ENCODE measurements around the gene IL1RAPL2.
"Not testable (repeated sequence)": the region's sequence is repeated elsewhere in the genome, so short reads cannot be mapped to it uniquely, and the experiment has no call there.

Gene IL1RAPL2

GRCh38 chrX:104677517-104677916, 111.5 kb downstream of the IL1RAPL2 start:
- DNase-seq = not testable (repeated sequence)

- DNase-seq = no peak
These were observed 113.2 kb downstream of the IL1RAPL2 start for GRCh38 chrX:104679175-104679574.

GRCh38 chrX:104681214-104681613, 115.2 kb downstream of the IL1RAPL2 start:
- no peak for DNase-seq

- DNase-seq = no peak
These were observed 118.1 kb downstream of the IL1RAPL2 start for GRCh38 chrX:104684077-104684476.

GRCh38 chrX:104695593-104695992, 129.6 kb downstream of the IL1RAPL2 start:
- no peak for DNase-seq

GRCh38 chrX:104696667-104697066, 130.7 kb downstream of the IL1RAPL2 start:
- DNase-seq = no peak

GRCh38 chrX:104697294-104697693, 131.3 kb downstream of the IL1RAPL2 start:
- DNase-seq = no peak

GRCh38 chrX:104707042-104707441, 141.0 kb downstream of the IL1RAPL2 start:
- DNase-seq = no peak

- DNase-seq = no peak
These were observed 141.6 kb downstream of the IL1RAPL2 start for GRCh38 chrX:104707572-104707971.

GRCh38 chrX:104712515-104712914, 146.5 kb downstream of the IL1RAPL2 start:
- no peak for DNase-seq

GRCh38 chrX:104721854-104722253, 155.9 kb downstream of the IL1RAPL2 start:
- no peak for DNase-seq

GRCh38 chrX:104728456-104728855, 162.5 kb downstream of the IL1RAPL2 start:
- DNase-seq = no peak

GRCh38 chrX:104742355-104742754, 176.4 kb downstream of the IL1RAPL2 start:
- DNase-seq = no peak

- no peak for DNase-seq
These were observed 179.2 kb downstream of the IL1RAPL2 start for GRCh38 chrX:104745152-104745551.

- DNase-seq = no peak
These were observed 184.1 kb downstream of the IL1RAPL2 start for GRCh38 chrX:104749951-104750610.

- DNase-seq = no peak
These were observed 196.6 kb downstream of the IL1RAPL2 start for GRCh38 chrX:104762641-104763040.

GRCh38 chrX:104789784-104790183, 223.8 kb downstream of the IL1RAPL2 start:
- no peak for DNase-seq

- no peak for DNase-seq
These were observed 229.8 kb downstream of the IL1RAPL2 start for GRCh38 chrX:104795804-104796203.

GRCh38 chrX:104803219-104803618, 237.2 kb downstream of the IL1RAPL2 start:
- DNase-seq = no peak

- no peak for DNase-seq
These were observed 240.3 kb downstream of the IL1RAPL2 start for GRCh38 chrX:104806346-104806745.

GRCh38 chrX:104833401-104833800, 267.4 kb downstream of the IL1RAPL2 start:
- DNase-seq = no peak

GRCh38 chrX:104842646-104843045, 276.6 kb downstream of the IL1RAPL2 start:
- no peak for DNase-seq

- no peak for DNase-seq
These were observed 286.2 kb downstream of the IL1RAPL2 start for GRCh38 chrX:104852241-104852640.

GRCh38 chrX:104854188-104854587, 288.2 kb downstream of the IL1RAPL2 start:
- DNase-seq = no peak

- no peak for DNase-seq
These were observed 288.9 kb downstream of the IL1RAPL2 start for GRCh38 chrX:104854790-104855340.

All from stimulated activated CD4-positive, alpha-beta T cell treated with anti-CD3 and anti-CD28 coated beads, Interleukin-2, amount 100 ng/mL, for 24 hours (primary cell).